GM12878 (cell line): ENCODE data around the gene F8A3. TPM values are rescaled to one million over a fixed set of nuclear protein-coding genes. Genes with fewer than 3 reads are reported as not detected.
"Not testable (repeated sequence)": the region's sequence is repeated elsewhere in the genome, so short reads cannot be mapped to it uniquely, and the experiment has no call there.

Experiments used
- ATAC-seq: fragments of 200-7000 bp; cut with Tn5 transposase; 3 replicates; pipeline ENCODE4 v1.9.1; 2020; ENCODE audit warnings: mild to moderate bottlenecking, moderate library complexity
- BruUV-seq: library from RNA; stranded (reverse); fragments of 400-500 nt; replicated peaks from 2 replicates; lab custom pipeline; 2021; lab: Mats Ljungman, UMichigan
- CTCF ChIA-PET: fragments of 300-600 bp; sonication (Branson Sonifier 250); formaldehyde crosslinking; extraction: SDS; loops from one replicate; lab custom pipeline; 2021; ENCODE audit warnings: inconsistent platforms; lab: Yijun Ruan, JAX
- POLR2A ChIA-PET: fragments of 350-600 bp; formaldehyde crosslinking; extraction: SDS; loops from one replicate; lab custom pipeline; 2021; ENCODE audit warnings: inconsistent platforms; lab: Charles Lee
- RAD21 ChIA-PET: fragments of 300-600 bp; sonication (Branson Sonifier 250); formaldehyde crosslinking; loops from one replicate; lab custom pipeline; 2023; ENCODE audit warnings: antibody characterized with exemption; ENCODE audit not compliant: unreplicated experiment; lab: Charles Lee
- SMC1A ChIA-PET: fragments of 300-600 bp; sonication (Branson Sonifier 250); formaldehyde crosslinking; loops from one replicate; lab custom pipeline; 2023; ENCODE audit not compliant: unreplicated experiment, uncharacterized antibody; lab: Charles Lee
- DNase-seq: peaks from one replicate; pipeline ENCODE4 v3.0.0-alpha.2; 2011; ENCODE audit warnings: low read depth, low spot score
- FAIRE-seq: peaks from 3 replicates; lab custom pipeline; 2011; peaks lifted over from hg19 to GRCh38; lab: Jason Lieb, UNC
- H2AFZ ChIP-seq: 2 replicates; pipeline ENCODE4 v1.6.0; 2011; ENCODE audit warnings: low read depth, low read length, control low read depth; ENCODE audit not compliant: control insufficient read depth
- H3K27ac ChIP-seq: 2 replicates; pipeline ENCODE4 v1.5.1; 2011; ENCODE audit warnings: control low read depth; ENCODE audit not compliant: control insufficient read depth, insufficient read depth
- H3K27me3 ChIP-seq, 2 experiments: replicated peaks in 1 of 2; 2 replicates each; pipeline versions ENCODE4 v1.6.0 to v1.6.1; 2011; ENCODE audit warnings: low read length in 1 of 2; ENCODE audit not compliant: control insufficient read depth in 2 of 2, insufficient read depth in 2 of 2
- H3K36me3 ChIP-seq, 2 experiments: 2 replicates each; pipeline ENCODE4 v1.5.1; 2011; ENCODE audit warnings: low read length in 1 of 2; ENCODE audit not compliant: control insufficient read depth in 2 of 2, insufficient read depth in 2 of 2
- H3K4me1 ChIP-seq: 2 replicates; pipeline ENCODE4 v1.6.1; 2011; ENCODE audit warnings: mild to moderate bottlenecking, low read length, moderate library complexity, mixed read lengths; ENCODE audit not compliant: control insufficient read depth, insufficient read depth
- H3K4me2 ChIP-seq: 2 replicates; pipeline ENCODE4 v1.6.0; 2011; ENCODE audit warnings: control low read depth; ENCODE audit not compliant: control insufficient read depth, insufficient read depth
- H3K4me3 ChIP-seq: fragments of 200-600 bp; sonication (generic); 2 replicates; pipeline ENCODE4 v1.5.1; 2016
- H3K79me2 ChIP-seq: 2 replicates; pipeline ENCODE4 v1.6.0; 2011; ENCODE audit warnings: low read length; ENCODE audit not compliant: control insufficient read depth, insufficient read depth
- H3K9ac ChIP-seq: 2 replicates; pipeline ENCODE4 v1.8.0; 2011; ENCODE audit warnings: low read length, control low read depth, mixed read lengths; ENCODE audit not compliant: control insufficient read depth, insufficient read depth
- H3K9me3 ChIP-seq: replicated peaks from 3 replicates; pipeline ENCODE4 v1.5.1; 2011; ENCODE audit warnings: mild to moderate bottlenecking, low read length; ENCODE audit not compliant: control insufficient read depth, insufficient read depth
- H4K20me1 ChIP-seq: 2 replicates; pipeline ENCODE4 v1.6.0; 2011; ENCODE audit not compliant: control insufficient read depth, insufficient read depth
- WGBS: methylation state at CpG from one replicate; pipeline ENCODE4 v1.1.6; 2016; ENCODE audit warnings: low lambda C conversion rate; ENCODE audit not compliant: insufficient replicate concordance, insufficient coverage; ENCODE audit errors: missing lambda C conversion rate; 5-methylcytosine and 5-hydroxymethylcytosine counted together
- in situ Hi-C: fragments of 300-500 bp; cut with MboI; formaldehyde crosslinking; loops from 9 replicates; pipeline ENCODE4 v1.14.3; 2018; ENCODE audit warnings: mixed read lengths
- intact Hi-C: fragments of 100-400 bp; cut with micrococcal nuclease; formaldehyde crosslinking; loops from one replicate; pipeline ENCODE4 v1.14.2; 2022; ENCODE audit not compliant: unreplicated experiment
- polyA plus RNA-seq, 11 experiments: library from polyadenylated mRNA; depleted of rRNA in 4 of 11; unstranded in 6 of 11; stranded (reverse) in 5 of 11; fragments of >200 nt; fragmentation: Nextera tagmentation in 4 of 11; fragmentation: Illumina TruSeq in 1 of 11; extraction: Ambion mirVana in 4 of 11; extraction: Trizol in 1 of 11; gene quantifications; 1 replicate in 1 of 11; 2 replicates in 10 of 11; pipeline versions ENCODE4 v1.2.1 to v1.2.3, GENCODE V29; 2011 to 2016; ENCODE audit warnings: inconsistent platforms in 2 of 11, missing spikeins in 2 of 11, low read depth in 1 of 11
- total RNA-seq, 4 experiments: library from RNA; depleted of rRNA in 3 of 4; stranded (reverse); fragments of >200 nt in 3 of 4; fragmentation: Illumina TruSeq in 1 of 4; extraction: Trizol in 1 of 4; gene quantifications; 2 replicates each; pipeline versions ENCODE4 v1.2.1 to v1.2.3, GENCODE V29; 2013 to 2021

The F8A3 gene
- total and polyA plus RNA-seq, 10 of the 15 experiments (the other 5 are each of a cell fraction or from before 2014, with no cell fraction given), result 0.04 to 2.4 (median 0.28) TPM; not detected in 3

DNA sequence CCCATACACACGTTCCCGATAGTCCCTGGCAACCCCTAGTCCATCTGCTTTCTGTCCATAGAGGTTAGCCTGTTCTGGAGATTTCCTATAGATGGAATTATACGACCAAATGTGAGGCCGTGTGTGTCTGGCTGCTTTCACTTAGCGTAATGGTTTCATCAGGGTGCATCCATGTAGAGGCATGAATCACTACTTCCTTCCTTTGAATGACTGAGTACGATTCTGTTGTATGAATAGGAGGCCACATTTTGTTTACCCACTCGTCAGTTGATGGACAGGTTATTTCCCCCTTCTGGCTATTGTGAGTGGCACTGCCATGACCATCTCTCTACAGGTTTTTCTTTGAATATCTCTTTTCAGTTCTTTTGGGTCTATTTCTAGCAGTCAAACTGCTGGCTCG is 2.1 kb upstream of the F8A3 start:
- DNase-seq, H2AFZ ChIP-seq, POLR2A ChIA-PET, intact Hi-C loops, H3K9me3 ChIP-seq, H3K36me3 ChIP-seq, H3K4me2 ChIP-seq, H3K79me2 ChIP-seq, SMC1A ChIA-PET, in situ Hi-C loops, H3K27me3 ChIP-seq, CTCF ChIA-PET, H3K9ac ChIP-seq, H3K27ac ChIP-seq, FAIRE-seq, H3K4me1 ChIP-seq, RAD21 ChIA-PET, H4K20me1 ChIP-seq, BruUV-seq, H3K4me3 ChIP-seq: not testable (repeated sequence)
- ATAC-seq, result peak; percentile 17
- no CpG with 5 or more reads among the region's 8 CpGs for WGBS

DNA sequence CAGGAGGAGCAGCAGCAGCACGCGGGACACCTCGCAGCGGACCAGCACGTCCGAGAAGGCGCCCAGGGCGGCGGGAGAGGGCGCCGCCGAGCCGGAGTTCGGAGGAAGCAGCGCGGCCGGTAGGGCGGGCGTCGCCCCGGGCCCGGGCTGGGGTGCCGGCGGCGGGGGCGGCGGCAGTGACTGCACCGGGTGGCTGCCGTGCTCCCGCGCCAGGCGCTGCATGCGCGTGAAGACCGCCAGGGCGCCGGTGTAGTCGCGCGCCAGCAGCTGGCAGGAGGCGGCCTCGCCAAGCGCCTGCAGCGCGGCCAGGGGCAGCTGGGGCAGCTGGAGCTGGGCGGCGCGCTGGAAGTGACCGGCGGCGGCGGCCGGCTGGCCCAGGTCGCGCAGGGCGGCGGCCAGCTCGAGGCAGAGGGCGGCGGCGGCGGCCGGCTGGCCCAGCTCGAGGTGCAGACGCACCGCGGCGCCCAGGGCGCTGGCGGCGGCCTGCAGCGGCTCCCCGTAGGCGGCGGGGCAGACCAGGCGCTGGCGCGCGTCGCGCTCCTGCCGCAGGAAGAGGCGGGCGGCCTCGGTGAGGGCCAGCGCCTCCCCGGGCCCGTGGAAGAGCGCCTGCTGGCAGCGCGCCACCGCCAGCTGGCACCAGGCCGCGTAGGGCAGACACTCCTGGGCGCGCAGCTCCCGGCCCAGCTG is 516 bp downstream of the F8A3 start:
- H3K36me3 ChIP-seq, H3K27me3 ChIP-seq, H3K4me3 ChIP-seq, H3K4me1 ChIP-seq, intact Hi-C loops, BruUV-seq, SMC1A ChIA-PET, DNase-seq, in situ Hi-C loops, CTCF ChIA-PET, H3K27ac ChIP-seq, RAD21 ChIA-PET, H3K9me3 ChIP-seq, H2AFZ ChIP-seq, POLR2A ChIA-PET, H4K20me1 ChIP-seq, H3K79me2 ChIP-seq, FAIRE-seq, H3K9ac ChIP-seq, H3K4me2 ChIP-seq: not testable (repeated sequence)
- ATAC-seq, result peak; percentile 64
- no CpG with 5 or more reads among the region's 97 CpGs for WGBS
